ENCODE data around the gene CYSRT1. TPM values are rescaled to one million over a fixed set of nuclear protein-coding genes. Genes with fewer than 3 reads are reported as not detected.

The CYSRT1 gene
- total RNA-seq, 1 donor from 2014 or later = 2.1 TPM

GRCh38 chr9:137264067-137264466 is 39.1 kb downstream of the CYSRT1 start:
- peaks cover 3% of the 10 kb centered on the region for H3K27me3 Mint-ChIP-seq (ENCODE audit: unreplicated experiment)
- H3K4me3 Mint-ChIP-seq (ENCODE audit: unreplicated experiment) = no peak overlapping the region
- no peak for DNase-seq
- no peaks in the 10 kb centered on the region for H3K36me3 Mint-ChIP-seq (ENCODE audit: unreplicated experiment)
- H3K9me3 Mint-ChIP-seq (ENCODE audit: unreplicated experiment) = peaks cover 7% of the 10 kb centered on the region
- H3K27ac Mint-ChIP-seq (ENCODE audit: unreplicated experiment) = no peak overlapping the region
- TF ChIP-seq CTCF (IDR thresholded peaks at IDR 0.05; ENCODE audit: partially characterized antibody, unreplicated experiment) = no peak
- no peaks in the 10 kb centered on the region for H3K4me1 Mint-ChIP-seq (ENCODE audit: low read depth, unreplicated experiment)

DNA sequence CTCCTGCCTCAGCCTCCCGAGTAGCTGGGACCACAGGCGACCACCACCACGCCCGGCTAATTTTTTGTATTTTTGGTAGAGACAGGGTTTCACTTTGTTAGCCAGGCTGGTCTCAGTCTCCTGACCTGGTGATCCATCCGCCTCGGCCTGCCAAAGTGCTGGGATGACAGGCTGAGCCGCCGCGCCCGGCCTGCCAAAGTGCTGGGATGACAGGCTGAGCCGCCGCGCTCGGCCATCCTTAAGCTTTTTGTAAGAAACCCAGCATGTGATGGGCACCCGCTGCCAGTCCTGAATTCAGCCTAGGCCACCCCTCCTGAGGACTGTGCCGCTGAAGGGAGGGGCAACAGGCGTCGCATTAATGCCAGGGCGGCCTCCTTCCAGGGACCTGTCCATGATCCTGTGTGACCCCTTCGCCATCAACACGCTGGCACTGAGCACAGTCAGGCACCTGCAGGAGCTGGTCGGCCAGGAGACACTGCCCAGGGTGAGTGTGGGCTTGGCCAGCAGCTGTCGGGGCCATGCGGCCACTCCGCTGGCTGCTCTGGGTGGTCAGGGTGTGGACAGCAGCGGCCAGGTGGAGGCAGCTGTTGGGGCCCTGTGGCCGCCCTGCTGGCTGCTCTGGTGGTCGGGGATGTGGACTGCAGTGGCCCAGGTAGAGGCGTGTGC is 40.7 kb downstream of the CYSRT1 start:
- Mint-ChIP-seq H3K9me3 (ENCODE audit: unreplicated experiment) (peaks cover 7% of the 10 kb centered on the region), H3K4me1 (ENCODE audit: low read depth, unreplicated experiment) (no peaks in the 10 kb centered on the region), H3K27ac (ENCODE audit: unreplicated experiment) (no peak overlapping the region), H3K27me3 (ENCODE audit: unreplicated experiment) (peaks cover 3% of the 10 kb centered on the region), H3K36me3 (ENCODE audit: unreplicated experiment) (no peaks in the 10 kb centered on the region), H3K4me3 (ENCODE audit: unreplicated experiment) (no peak overlapping the region)
- TF ChIP-seq CTCF (IDR thresholded peaks at IDR 0.05; ENCODE audit: partially characterized antibody, unreplicated experiment) = no peak
- no peak for DNase-seq

- Mint-ChIP-seq H3K36me3 (ENCODE audit: unreplicated experiment) (no peaks in the 10 kb centered on the region), H3K27ac (ENCODE audit: unreplicated experiment) (no peak overlapping the region)
- no peak for TF ChIP-seq CTCF (IDR thresholded peaks at IDR 0.05; ENCODE audit: partially characterized antibody, unreplicated experiment)
Observed at GRCh38 chr9:137266162-137266527, 41.2 kb downstream of the CYSRT1 start.

GRCh38 chr9:137266585-137267453 is 41.8 kb downstream of the CYSRT1 start:
- Mint-ChIP-seq H3K27me3 (ENCODE audit: unreplicated experiment) (peaks cover 5% of the 10 kb centered on the region), H3K4me3 (ENCODE audit: unreplicated experiment) (no peak overlapping the region), H3K36me3 (ENCODE audit: unreplicated experiment) (no peaks in the 10 kb centered on the region), H3K4me1 (ENCODE audit: low read depth, unreplicated experiment) (no peaks in the 10 kb centered on the region), H3K27ac (ENCODE audit: unreplicated experiment) (no peak overlapping the region), H3K9me3 (ENCODE audit: unreplicated experiment) (peaks cover 5% of the 10 kb centered on the region)
- TF ChIP-seq CTCF (IDR thresholded peaks at IDR 0.05; ENCODE audit: partially characterized antibody, unreplicated experiment) = no peak
- no peak for DNase-seq

More at GRCh38 chr9:137266162-137266527, 41.2 kb downstream of the CYSRT1 start:
- no peaks in the 10 kb centered on the region for H3K4me1 Mint-ChIP-seq (ENCODE audit: low read depth, unreplicated experiment)
- H3K9me3 Mint-ChIP-seq (ENCODE audit: unreplicated experiment) = peaks cover 7% of the 10 kb centered on the region
- DNase-seq = no peak
- peaks cover 3% of the 10 kb centered on the region for H3K27me3 Mint-ChIP-seq (ENCODE audit: unreplicated experiment)
- H3K4me3 Mint-ChIP-seq (ENCODE audit: unreplicated experiment) = no peak overlapping the region

DNA sequence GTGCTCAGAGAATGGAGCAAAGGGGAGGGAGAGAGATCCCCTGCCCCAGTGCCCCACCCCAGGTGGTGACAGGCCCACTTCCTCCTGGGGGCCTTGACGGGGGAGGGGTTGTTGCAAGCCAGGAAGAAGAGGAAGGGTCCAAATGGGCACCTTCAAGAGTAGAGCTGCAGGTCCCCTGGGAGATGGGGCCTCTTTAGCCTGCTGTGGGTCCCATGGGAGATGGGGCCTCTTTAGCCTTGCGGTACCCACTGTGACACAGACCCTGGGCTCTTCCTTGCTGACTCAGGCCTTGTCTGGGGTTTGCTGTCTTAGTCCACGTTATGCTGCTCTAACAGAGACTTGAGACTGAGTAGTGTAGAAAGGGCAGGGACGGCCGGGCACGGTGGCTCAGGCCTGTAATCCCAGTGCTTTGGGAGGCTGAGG is 43.0 kb downstream of the CYSRT1 start:
- H3K27me3 Mint-ChIP-seq (ENCODE audit: unreplicated experiment) = peaks cover 5% of the 10 kb centered on the region
- H3K9me3 Mint-ChIP-seq (ENCODE audit: unreplicated experiment) = peaks cover 4% of the 10 kb centered on the region
- no peak for TF ChIP-seq CTCF (IDR thresholded peaks at IDR 0.05; ENCODE audit: partially characterized antibody, unreplicated experiment)
- no peaks in the 10 kb centered on the region for H3K4me1 Mint-ChIP-seq (ENCODE audit: low read depth, unreplicated experiment)
- no peak overlapping the region for H3K4me3 Mint-ChIP-seq (ENCODE audit: unreplicated experiment)
- H3K27ac Mint-ChIP-seq (ENCODE audit: unreplicated experiment) = no peak overlapping the region
- no peak for DNase-seq
- no peaks in the 10 kb centered on the region for H3K36me3 Mint-ChIP-seq (ENCODE audit: unreplicated experiment)
